ENCODE measurements around the gene BZW1.
A peak's percentile ranks its signal among the peaks of the same experiment; 100 is the strongest.

Gene BZW1

GRCh38 chr2:200811333-200812121 lies at the start of gene BZW1:
Gene BZW1 (plus strand): TSS chr2:200811910. CDS start chr2:200813218, 1,308 bp downstream.
- H3K4me3 ChIP-seq (ENCODE audit: low read depth, low read length) = peak within 1 kb of the TSS; percentile 89
- TF ChIP-seq CTCF (IDR thresholded peaks at IDR 0.05; ENCODE audit: insufficient read depth, low read length, missing control alignments) = no peak
- peak; percentile 77 for DNase-seq (ENCODE audit: low read depth, low spot score)
- ChIA-PET CTCF (interaction anchor here (4.0 kb wide), 1 partner anchor 98 kb away, joined by 16 read pairs; no protein-coding TSS in a partner anchor), POLR2A (interaction anchor here (0.6 to 1.9 kb wide), 10 partner anchors 15 to 1588 kb away, joined by 3 to 6 read pairs (median 4); partner anchors contain the start of gene CLK1)

GRCh38 chr2:200762127-200762526 lies 49.6 kb upstream of the BZW1 start:
- no peak for TF ChIP-seq CTCF (IDR thresholded peaks at IDR 0.05; ENCODE audit: insufficient read depth, low read length, missing control alignments)
- no peak overlapping the region for H3K4me3 ChIP-seq (ENCODE audit: low read depth, low read length)
- DNase-seq (ENCODE audit: low read depth, low spot score) = no peak
- POLR2A ChIA-PET = interaction anchor here (0.8 to 1.6 kb wide), 4 partner anchors 11 to 102 kb away, joined by 3 to 7 read pairs (median 4); partner anchors contain the start of genes BZW1 and CLK1
- CTCF ChIA-PET = interaction anchor here (0.6 to 2.8 kb wide), 4 partner anchors 14 to 56 kb away, joined by 3 to 7 read pairs (median 5); no protein-coding TSS in a partner anchor

- POLR2A ChIA-PET = no interaction called here
- CTCF ChIA-PET = no interaction called here
- DNase-seq (ENCODE audit: low read depth, low spot score) = no peak
- no peak for TF ChIP-seq CTCF (IDR thresholded peaks at IDR 0.05; ENCODE audit: insufficient read depth, low read length, missing control alignments)
- no peak overlapping the region for H3K4me3 ChIP-seq (ENCODE audit: low read depth, low read length)
These were observed 48.3 kb upstream of the BZW1 start for GRCh38 chr2:200763422-200763821.

GRCh38 chr2:200765139-200765951 lies 46.4 kb upstream of the BZW1 start:
- ChIA-PET CTCF (interaction anchor here (0.7 to 1.6 kb wide), 9 partner anchors 9 to 54 kb away, joined by 3 to 6 read pairs (median 3); no protein-coding TSS in a partner anchor), POLR2A (interaction anchor here (0.6 to 2.1 kb wide), 9 partner anchors 9 to 304 kb away, joined by 3 to 9 read pairs (median 4); partner anchors contain the start of genes BZW1 and CLK1)
- DNase-seq (ENCODE audit: low read depth, low spot score) = peak; percentile 63
- no peak for TF ChIP-seq CTCF (IDR thresholded peaks at IDR 0.05; ENCODE audit: insufficient read depth, low read length, missing control alignments)
- no peak overlapping the region for H3K4me3 ChIP-seq (ENCODE audit: low read depth, low read length)

GRCh38 chr2:200765995-200766660 lies 45.6 kb upstream of the BZW1 start:
- no peak for DNase-seq (ENCODE audit: low read depth, low spot score)
- ChIA-PET POLR2A (interaction anchor here (0.8 to 2.1 kb wide), 6 partner anchors 10 to 98 kb away, joined by 3 to 9 read pairs (median 4); partner anchors contain the start of genes BZW1 and CLK1), CTCF (interaction anchor here (0.7 to 1.6 kb wide), 6 partner anchors 8 to 54 kb away, joined by 3 to 5 read pairs (median 3); no protein-coding TSS in a partner anchor)
- no peak overlapping the region for H3K4me3 ChIP-seq (ENCODE audit: low read depth, low read length)
- no peak for TF ChIP-seq CTCF (IDR thresholded peaks at IDR 0.05; ENCODE audit: insufficient read depth, low read length, missing control alignments)
